Esophagus muscularis mucosa (tissue), 4 donors: ENCODE results near the gene TMPRSS9. TPM values are rescaled to one million over a fixed set of nuclear protein-coding genes. Genes with fewer than 3 reads are reported as not detected.

Source experiments
- DNase-seq: peaks from one replicate; pipeline ENCODE4 v3.0.0-alpha.2; 2017; ENCODE audit errors: extremely low spot score
- H3K27ac ChIP-seq, 4 donors: fragments of 200-600 bp; sonication (generic); replicated peaks in 1 of 4; 1 replicate in 3 of 4; 2 replicates in 1 of 4; pipeline ENCODE4 v1.5.1; 2016 to 2019; ENCODE audit warnings: mild to moderate bottlenecking in 1 of 4
- H3K27me3 ChIP-seq, 4 donors: fragments of 200-600 bp; sonication (generic); one replicate each; pipeline versions ENCODE4 v1.5.1 to v1.6.0; 2016 to 2019
- H3K36me3 ChIP-seq, 4 donors: fragments of 200-600 bp; sonication (generic); one replicate each; pipeline ENCODE4 v1.5.1; 2016 to 2019
- H3K4me1 ChIP-seq, 4 donors: fragments of 200-600 bp; sonication (generic); one replicate each; pipeline ENCODE4 v1.5.1; 2016 to 2019
- H3K4me3 ChIP-seq, 4 donors: fragments of 200-600 bp; sonication (generic); 1 replicate in 2 of 4; 2 replicates in 2 of 4; pipeline ENCODE4 v1.5.1; 2016 to 2019; ENCODE audit warnings: mild to moderate bottlenecking in 4 of 4, moderate library complexity in 1 of 4
- H3K9me3 ChIP-seq, 4 donors: fragments of 200-600 bp; sonication (generic); 1 replicate in 3 of 4; 2 replicates in 1 of 4; pipeline ENCODE4 v1.5.1; 2016 to 2019
- CTCF ChIP-seq, 3 experiments: fragments of 200-600 bp in 2 of 3; fragments of 450-650 bp in 1 of 3; sonication (generic) in 2 of 3; IDR thresholded peaks; one replicate each; pipeline ENCODE4 v1.5.1; 2017 to 2019; ENCODE audit warnings: antibody characterized with exemption in 3 of 3, mild to moderate bottlenecking in 2 of 3, moderate library complexity in 1 of 3
- EP300 ChIP-seq: sonication (generic); formaldehyde crosslinking; IDR thresholded peaks from one replicate; pipeline ENCODE4 v1.6.1; 2017; ENCODE audit warnings: antibody characterized with exemption
- POLR2A ChIP-seq: fragments of 450-650 bp; IDR thresholded peaks from one replicate; pipeline ENCODE4 v1.6.1; 2017; ENCODE audit warnings: antibody characterized with exemption, moderate library complexity, mild to moderate bottlenecking, low read depth
- POLR2AphosphoS5 ChIP-seq, 2 donors: sonication (generic); formaldehyde crosslinking; IDR thresholded peaks; one replicate each; pipeline ENCODE4 v1.6.1; 2017; ENCODE audit warnings: antibody characterized with exemption in 2 of 2
- WGBS: methylation state at CpG from one replicate; pipeline ENCODE4 v1.1.5; 2018; 5-methylcytosine and 5-hydroxymethylcytosine counted together
- intact Hi-C: fragments of 100-400 bp; cut with DNase I; formaldehyde crosslinking; loops from one replicate; pipeline ENCODE4 v1.15.1; 2023
- total RNA-seq, 4 donors: library from RNA; depleted of rRNA; stranded (reverse); fragments of >200 nt; gene quantifications; one replicate each; pipeline versions ENCODE4 v1.1.0 to v1.2.1, GENCODE V29; 2016

Gene TMPRSS9
- total RNA-seq, 4 donors from 2014 or later: 0.17 TPM; not detected in 3

- Histone ChIP-seq H3K27me3 (no peaks in the 10 kb centered on the region), H3K36me3 (peaks cover 7 to 54% (median 43%) of the 10 kb centered on the region in 4 donors), H3K27ac (no peak overlapping the region), H3K9me3 (no peaks in the 10 kb centered on the region), H3K4me3 (no peak overlapping the region), H3K4me1 (peaks cover 16 to 42% (median 32%) of the 10 kb centered on the region in 4 donors)
- no peak for DNase-seq
- 86% methylated on average over 20 of the region's 33 CpGs for WGBS
- intact Hi-C loops: no loop called here
- TF ChIP-seq CTCF (IDR thresholded peaks at IDR 0.05) (no peak), EP300 (no peak), POLR2AphosphoS5 (IDR thresholded peaks at IDR 0.05) (no peak), POLR2A (no peak)
These were observed 23.3 kb upstream of the TMPRSS9 start for GRCh38 chr19:2336528-2337328.

GRCh38 chr19:2337329-2337707, 22.7 kb upstream of the TMPRSS9 start:
- WGBS: no CpG with 5 or more reads among the region's 19 CpGs
- Histone ChIP-seq H3K27me3 (no peaks in the 10 kb centered on the region), H3K27ac (no peak overlapping the region), H3K36me3 (peaks cover 7 to 60% (median 49%) of the 10 kb centered on the region in 4 donors), H3K4me1 (peaks cover 12 to 36% (median 27%) of the 10 kb centered on the region in 4 donors), H3K9me3 (no peaks in the 10 kb centered on the region), H3K4me3 (no peak overlapping the region)
- no peak for DNase-seq
- TF ChIP-seq CTCF (IDR thresholded peaks at IDR 0.05) (peak in 1 of 3 experiments; percentile 6), POLR2AphosphoS5 (IDR thresholded peaks at IDR 0.05) (no peak)
- intact Hi-C loops: no loop called here

DNA sequence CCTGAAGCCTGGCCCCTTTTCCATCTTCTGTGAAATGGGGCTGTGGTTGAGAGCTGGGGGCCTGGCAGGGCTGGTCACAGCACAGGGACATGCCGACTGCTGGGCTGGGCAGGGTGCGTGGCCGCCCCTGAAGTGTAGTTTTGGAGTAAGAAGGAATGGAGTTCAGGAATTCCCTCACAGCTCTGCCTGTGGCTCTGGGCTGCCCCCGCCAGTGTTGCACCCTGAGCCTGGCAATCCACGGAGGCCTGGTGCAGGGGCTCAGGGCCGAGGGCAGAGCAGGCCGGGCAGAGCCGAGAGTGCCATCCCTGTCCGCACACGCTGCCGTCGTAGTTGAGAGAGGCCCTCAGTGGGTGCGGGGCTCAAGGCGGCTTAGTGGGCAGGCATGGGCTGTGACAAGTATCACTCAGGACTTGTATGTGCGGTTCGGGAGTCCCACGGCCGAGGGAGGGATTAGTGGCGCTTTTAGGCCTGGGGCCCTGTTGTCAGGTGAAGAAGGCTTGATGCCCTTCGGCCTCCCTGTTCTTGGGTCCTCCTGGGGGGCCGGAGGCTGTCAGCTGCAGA, 21.9 kb upstream of the TMPRSS9 start:
- WGBS: 96% methylated on average over 19 of the region's 21 CpGs
- intact Hi-C loops: no loop called here
- DNase-seq: no peak
- Histone ChIP-seq H3K4me3 (no peak overlapping the region), H3K27me3 (no peaks in the 10 kb centered on the region), H3K36me3 (peaks cover 7 to 67% (median 57%) of the 10 kb centered on the region in 4 donors), H3K27ac (no peak overlapping the region), H3K4me1 (peaks cover 6 to 28% (median 19%) of the 10 kb centered on the region in 4 donors), H3K9me3 (no peaks in the 10 kb centered on the region)
- TF ChIP-seq CTCF (IDR thresholded peaks at IDR 0.05): no peak

DNA sequence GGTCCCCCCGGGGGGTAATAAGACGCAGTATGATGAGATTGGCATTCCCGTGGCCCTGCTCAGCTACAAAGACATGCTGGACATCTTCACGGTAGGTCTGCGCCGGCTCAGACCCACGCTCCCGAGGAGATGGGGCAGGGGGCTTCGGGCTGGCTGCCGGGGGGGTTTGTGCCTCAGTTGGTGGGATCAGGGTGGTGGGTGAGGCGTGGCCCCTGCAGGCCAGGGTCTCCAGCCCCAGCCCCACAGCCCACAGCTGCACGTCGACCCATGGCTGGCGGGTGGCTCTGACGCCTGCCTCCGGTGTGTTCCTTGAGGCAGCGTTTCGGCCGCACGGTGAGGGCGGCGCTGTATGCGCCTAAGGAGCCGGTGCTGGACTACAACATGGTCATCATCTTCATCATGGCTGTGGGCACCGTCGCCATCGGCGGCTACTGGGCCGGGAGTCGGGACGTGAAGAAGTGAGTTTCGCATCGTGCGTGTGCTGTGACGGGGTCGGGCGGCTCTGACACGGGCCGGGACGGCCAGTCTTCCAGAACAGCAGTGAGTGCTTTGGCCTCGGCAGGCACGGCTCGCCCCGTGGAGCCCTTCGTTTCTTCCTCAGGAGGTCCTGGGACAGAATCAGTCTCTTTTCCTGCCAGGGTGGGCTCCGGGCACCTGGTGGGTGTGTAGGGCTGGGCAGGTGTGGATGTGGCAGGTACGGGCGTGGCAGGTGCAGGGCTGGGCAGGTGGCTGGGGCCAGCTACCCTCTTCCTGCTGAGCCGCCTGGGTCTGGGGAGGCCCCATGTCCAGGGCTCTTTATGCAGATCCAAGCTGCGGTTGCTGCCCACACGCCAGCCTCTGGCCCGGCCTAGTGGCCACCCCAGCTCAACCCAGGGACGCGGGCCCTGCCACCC, 21.1 kb upstream of the TMPRSS9 start:
- intact Hi-C loops: no loop called here
- H3K36me3 ChIP-seq: peaks cover 7 to 74% (median 60%) of the 10 kb centered on the region in 4 donors
- no peaks in the 10 kb centered on the region for H3K27me3 ChIP-seq
- peaks cover 0 to 19% (median 11%) of the 10 kb centered on the region in 4 donors for H3K4me1 ChIP-seq
- H3K27ac ChIP-seq: no peak overlapping the region
- TF ChIP-seq POLR2A: no peak
- no peak for TF ChIP-seq EP300
- no peak for TF ChIP-seq POLR2AphosphoS5 (IDR thresholded peaks at IDR 0.05)
- no peak for TF ChIP-seq CTCF (IDR thresholded peaks at IDR 0.05)
- DNase-seq: no peak
- 94% methylated on average over 47 of the region's 54 CpGs for WGBS
- no peak overlapping the region for H3K4me3 ChIP-seq
- no peaks in the 10 kb centered on the region for H3K9me3 ChIP-seq
